NCI-H187 (cell line): ENCODE results near the gene BOC.
"Not testable (repeated sequence)": the region's sequence is repeated elsewhere in the genome, so short reads cannot be mapped to it uniquely, and the experiment has no call there.

ENCODE experiments used
- DNase-seq, 2 experiments: peaks; one replicate each; lab custom pipeline; 2025; lab: John Stamatoyannopoulos, UW

Gene BOC, protein sequence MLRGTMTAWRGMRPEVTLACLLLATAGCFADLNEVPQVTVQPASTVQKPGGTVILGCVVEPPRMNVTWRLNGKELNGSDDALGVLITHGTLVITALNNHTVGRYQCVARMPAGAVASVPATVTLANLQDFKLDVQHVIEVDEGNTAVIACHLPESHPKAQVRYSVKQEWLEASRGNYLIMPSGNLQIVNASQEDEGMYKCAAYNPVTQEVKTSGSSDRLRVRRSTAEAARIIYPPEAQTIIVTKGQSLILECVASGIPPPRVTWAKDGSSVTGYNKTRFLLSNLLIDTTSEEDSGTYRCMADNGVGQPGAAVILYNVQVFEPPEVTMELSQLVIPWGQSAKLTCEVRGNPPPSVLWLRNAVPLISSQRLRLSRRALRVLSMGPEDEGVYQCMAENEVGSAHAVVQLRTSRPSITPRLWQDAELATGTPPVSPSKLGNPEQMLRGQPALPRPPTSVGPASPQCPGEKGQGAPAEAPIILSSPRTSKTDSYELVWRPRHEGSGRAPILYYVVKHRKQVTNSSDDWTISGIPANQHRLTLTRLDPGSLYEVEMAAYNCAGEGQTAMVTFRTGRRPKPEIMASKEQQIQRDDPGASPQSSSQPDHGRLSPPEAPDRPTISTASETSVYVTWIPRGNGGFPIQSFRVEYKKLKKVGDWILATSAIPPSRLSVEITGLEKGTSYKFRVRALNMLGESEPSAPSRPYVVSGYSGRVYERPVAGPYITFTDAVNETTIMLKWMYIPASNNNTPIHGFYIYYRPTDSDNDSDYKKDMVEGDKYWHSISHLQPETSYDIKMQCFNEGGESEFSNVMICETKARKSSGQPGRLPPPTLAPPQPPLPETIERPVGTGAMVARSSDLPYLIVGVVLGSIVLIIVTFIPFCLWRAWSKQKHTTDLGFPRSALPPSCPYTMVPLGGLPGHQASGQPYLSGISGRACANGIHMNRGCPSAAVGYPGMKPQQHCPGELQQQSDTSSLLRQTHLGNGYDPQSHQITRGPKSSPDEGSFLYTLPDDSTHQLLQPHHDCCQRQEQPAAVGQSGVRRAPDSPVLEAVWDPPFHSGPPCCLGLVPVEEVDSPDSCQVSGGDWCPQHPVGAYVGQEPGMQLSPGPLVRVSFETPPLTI

DNA sequence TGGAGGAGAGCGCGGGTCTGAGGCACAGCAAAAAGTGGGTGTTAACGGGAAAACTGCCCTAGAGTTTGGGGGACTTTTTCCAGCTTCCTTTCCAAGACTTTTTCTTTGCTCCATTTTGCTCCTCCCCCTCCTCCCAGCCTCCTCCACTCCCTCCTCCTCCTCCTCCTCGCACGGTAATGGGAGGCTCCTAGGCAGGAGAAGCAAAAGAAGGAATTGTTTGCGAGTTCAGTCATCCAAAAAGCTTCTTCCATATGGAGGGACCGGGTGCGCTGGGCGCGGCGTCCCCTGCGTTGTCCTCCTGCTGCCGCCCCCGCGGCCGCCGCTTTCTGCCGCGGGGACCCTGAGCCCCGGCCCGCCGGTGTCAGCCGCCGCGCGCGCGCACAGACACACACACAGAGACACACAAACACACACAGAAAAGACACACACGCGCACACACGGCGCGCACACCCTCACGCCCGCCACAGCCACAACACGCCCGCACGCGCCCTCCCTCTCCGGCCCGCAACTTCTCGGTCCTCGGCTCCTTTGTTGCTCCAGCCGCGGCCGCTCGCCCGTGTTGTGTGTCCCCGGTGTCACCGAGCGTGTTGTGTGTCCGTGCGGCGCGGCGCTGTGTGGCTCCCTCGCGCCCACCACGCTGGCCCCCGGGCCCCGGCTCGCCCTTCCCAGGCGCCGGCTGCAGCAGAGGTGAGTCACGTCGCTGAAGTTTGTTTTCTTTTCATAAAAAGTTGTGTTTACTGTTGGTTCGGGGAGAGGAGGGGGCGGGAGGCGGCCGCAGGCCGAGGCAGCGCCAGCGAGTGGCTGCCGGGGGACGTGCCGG lies at the start of gene BOC:
Gene BOC (plus strand): TSS at position 228 of the 820 bp plus-strand sequence. CDS start 38,246 bp downstream, outside the sequence.
- no peak for DNase-seq

- no peak for DNase-seq
Measured at GRCh38 chr3:113161661-113162060, 49.7 kb upstream of the BOC start.

GRCh38 chr3:113163152-113163551 lies 48.2 kb upstream of the BOC start:
- DNase-seq = no peak

- no peak for DNase-seq
Measured at GRCh38 chr3:113165841-113166240, 45.5 kb upstream of the BOC start.

DNA sequence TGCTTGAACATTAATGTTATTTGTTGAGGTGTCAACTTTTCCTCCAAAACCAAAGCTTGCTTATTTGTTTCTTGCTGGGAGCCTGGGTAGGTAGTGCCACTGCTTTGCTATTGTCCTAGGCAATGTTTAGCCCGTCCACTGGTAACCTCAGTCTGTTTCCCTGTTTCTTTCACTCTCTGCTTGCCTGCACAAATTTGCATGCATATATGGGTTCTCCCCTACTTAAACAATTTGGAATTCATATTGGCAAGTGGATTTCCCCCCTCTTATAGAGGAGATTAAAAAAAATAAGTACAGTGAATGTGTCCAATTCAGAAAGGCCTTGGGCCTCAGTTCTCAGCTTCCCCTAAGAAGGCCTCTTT lies 45.0 kb upstream of the BOC start:
- DNase-seq = no peak

GRCh38 chr3:113166719-113167492 lies 44.5 kb upstream of the BOC start:
- DNase-seq = peak in 1 of 2 experiments; percentile 4

- DNase-seq = peak in 1 of 2 experiments; percentile 15
Measured at GRCh38 chr3:113167825-113168801, 43.2 kb upstream of the BOC start.

DNA sequence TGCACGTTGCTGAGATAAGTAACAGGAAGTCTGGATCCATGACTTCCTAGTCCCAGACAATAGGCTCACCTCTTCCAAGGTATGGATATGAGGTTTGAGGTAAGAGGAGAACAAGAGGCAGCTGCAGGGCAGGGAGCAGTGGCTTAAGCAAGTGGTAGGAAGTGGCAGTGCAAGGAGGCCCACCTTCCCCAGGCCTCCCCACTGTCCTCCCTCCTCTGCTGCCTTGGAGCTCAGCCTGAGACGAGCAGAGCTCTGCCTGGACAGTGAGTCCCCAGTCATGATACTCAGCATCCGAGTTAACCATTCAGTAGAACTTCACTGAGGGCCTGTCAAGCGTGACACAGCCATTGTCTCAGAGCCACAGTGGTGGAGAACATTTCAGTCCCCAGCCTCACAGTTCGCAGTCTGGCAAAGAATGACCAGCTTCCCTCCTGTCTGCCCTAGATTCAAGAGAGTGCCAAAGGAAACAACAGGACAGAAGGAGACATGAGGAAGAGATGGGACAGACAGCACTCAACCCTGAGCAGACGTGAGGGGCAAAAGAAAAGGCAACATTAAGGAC lies 41.4 kb upstream of the BOC start:
- DNase-seq = no peak

GRCh38 chr3:113170771-113171170 lies 40.6 kb upstream of the BOC start:
- DNase-seq = no peak

GRCh38 chr3:113171675-113172300 lies 39.6 kb upstream of the BOC start:
- DNase-seq = not testable (repeated sequence)

GRCh38 chr3:113173102-113173501 lies 38.3 kb upstream of the BOC start:
- DNase-seq = no peak

DNA sequence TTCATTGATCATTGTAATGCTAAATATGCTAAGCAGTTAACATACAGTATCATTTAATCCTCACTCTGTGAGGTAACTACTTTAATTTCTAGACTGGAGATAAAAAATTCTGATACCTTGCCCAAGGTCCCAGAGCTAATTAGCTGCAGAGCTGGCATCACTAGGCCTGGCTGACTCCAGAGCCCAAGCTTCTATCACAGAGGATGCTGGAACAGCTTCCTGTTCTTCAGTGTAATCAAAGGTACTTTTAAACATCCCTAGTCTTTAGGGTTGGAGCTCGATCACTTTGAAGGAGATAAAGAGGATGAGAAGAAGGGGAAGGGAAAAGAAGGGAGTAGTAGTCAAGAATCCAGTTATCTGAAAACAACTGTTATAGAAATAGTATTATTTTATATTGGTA lies 37.1 kb upstream of the BOC start:
- no peak for DNase-seq

GRCh38 chr3:113174801-113175485 lies 36.4 kb upstream of the BOC start:
- no peak for DNase-seq

GRCh38 chr3:113177526-113177925 lies 33.8 kb upstream of the BOC start:
- DNase-seq = no peak

DNA sequence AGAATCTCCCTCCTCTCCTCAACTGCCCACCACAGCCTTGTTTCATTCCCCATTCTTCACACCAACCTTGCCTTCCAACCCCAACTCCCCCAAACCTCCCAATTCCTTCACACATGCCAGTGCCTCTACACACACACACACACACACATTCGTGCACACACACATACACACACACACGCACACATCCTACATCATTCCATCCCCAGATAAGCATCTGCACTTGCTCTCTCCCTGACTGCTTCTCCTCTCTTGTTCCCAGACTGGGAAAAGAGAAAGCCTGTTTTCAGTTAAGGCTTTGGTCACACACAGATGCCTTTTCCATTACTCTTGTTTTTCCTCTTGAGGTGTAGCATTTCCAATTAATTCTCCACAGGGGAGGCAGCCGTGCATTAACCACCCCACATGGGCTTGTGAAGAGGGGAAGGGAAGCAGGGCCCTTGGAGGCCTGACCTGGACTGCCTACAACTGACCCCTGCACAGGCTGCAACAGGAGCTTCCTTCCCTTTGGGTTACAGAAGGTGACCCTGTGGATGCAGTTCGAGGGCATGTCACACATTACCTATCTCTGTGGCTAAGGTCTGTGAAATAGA lies 32.0 kb upstream of the BOC start:
- no peak for DNase-seq

DNA sequence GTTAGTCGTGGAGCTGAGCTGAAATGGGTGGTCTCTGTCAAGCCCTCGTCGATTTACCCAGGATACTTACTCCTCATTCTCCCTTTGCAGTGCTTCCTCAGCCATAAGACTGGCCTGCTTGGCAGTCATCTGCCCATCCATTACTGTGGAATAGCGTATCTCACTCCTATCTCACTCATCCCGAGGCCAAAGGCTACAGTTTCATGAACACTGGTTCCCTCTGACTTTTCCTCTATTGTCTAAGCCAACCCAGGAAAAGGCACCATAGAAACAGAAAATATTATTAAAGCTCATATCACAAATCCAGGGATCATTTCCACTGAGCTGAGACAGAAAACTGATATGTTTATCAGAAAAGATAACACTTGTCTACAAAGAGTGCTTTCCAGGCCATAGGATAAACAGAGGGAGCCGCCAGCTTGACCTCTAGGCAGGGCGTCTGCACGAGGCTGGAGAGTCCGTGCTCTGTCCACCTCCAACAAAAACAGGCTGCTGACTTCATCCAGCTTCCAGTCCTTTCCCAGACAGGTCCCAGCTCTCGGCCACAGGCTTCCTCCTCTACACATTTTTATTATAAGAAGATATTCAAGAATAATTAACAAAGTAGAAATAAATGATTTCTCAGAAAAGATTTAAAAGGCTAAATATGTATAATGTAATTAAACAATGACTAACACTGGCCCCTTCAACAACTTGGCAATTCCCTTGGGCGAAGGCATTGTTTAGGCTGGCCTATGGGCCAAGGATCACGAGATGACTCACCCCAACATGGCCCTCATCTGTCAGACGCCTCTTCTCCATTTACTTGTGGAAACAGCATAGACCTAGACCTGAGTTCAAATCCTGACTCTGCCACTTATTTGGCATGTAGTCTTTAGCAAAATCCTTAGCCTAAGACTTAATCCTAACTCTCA lies 27.4 kb upstream of the BOC start:
- DNase-seq = no peak
